Right lobe of liver (tissue), 6 donors: ENCODE results near the gene ITGA2. TPM values are rescaled to one million over a fixed set of nuclear protein-coding genes. Genes with fewer than 3 reads are reported as not detected.

Experiments used
- ATAC-seq, 4 donors: fragments of 200-7000 bp; cut with Tn5 transposase; one replicate each; pipeline ENCODE4 v1.9.1; 2020; ENCODE audit warnings: mild to moderate bottlenecking in 4 of 4, moderate library complexity in 4 of 4
- DNase-seq, 3 donors: peaks; one replicate each; pipeline ENCODE4 v3.0.0-alpha.2; 2020
- H3K27ac ChIP-seq, 3 donors: fragments of 200-600 bp; one replicate each; pipeline ENCODE4 v1.8.0; 2022
- H3K27me3 ChIP-seq, 2 donors: fragments of 200-600 bp; one replicate each; pipeline ENCODE4 v1.8.0; 2022
- H3K36me3 ChIP-seq, 4 donors: fragments of 200-600 bp; sonication (generic) in 1 of 4; one replicate each; pipeline versions ENCODE4 v1.5.1 to v1.8.0; 2017 to 2022; ENCODE audit warnings: control low read depth in 1 of 4
- H3K4me1 ChIP-seq, 4 donors: fragments of 200-600 bp; sonication (generic) in 1 of 4; one replicate each; pipeline versions ENCODE4 v1.5.1 to v1.8.0; 2017 to 2022; ENCODE audit warnings: control low read depth in 1 of 4
- H3K4me3 ChIP-seq, 3 donors: fragments of 200-600 bp; one replicate each; pipeline ENCODE4 v1.8.0; 2022
- H3K9me3 ChIP-seq, 4 donors: fragments of 200-600 bp; sonication (generic) in 1 of 4; one replicate each; pipeline versions ENCODE4 v1.5.1 to v1.8.0; 2017 to 2022; ENCODE audit warnings: control low read depth in 1 of 4
- POLR2A ChIP-seq: fragments of 450-650 bp; IDR thresholded peaks from one replicate; pipeline ENCODE4 v1.6.1; 2017; ENCODE audit warnings: antibody characterized with exemption, mild to moderate bottlenecking
- WGBS: methylation state at CpG from one replicate; pipeline ENCODE4 v1.1.6; 2018; ENCODE audit warnings: low coverage, low lambda C conversion rate; ENCODE audit not compliant: insufficient coverage; ENCODE audit errors: missing lambda C conversion rate; 5-methylcytosine and 5-hydroxymethylcytosine counted together
- intact Hi-C, 2 donors: fragments of 100-400 bp; cut with DNase I; formaldehyde crosslinking; loops; one replicate each; pipeline versions ENCODE4 v1.11.2 to v1.14.1; 2022
- total RNA-seq, 6 experiments: library from RNA; depleted of rRNA in 2 of 6; stranded (reverse); fragments of >200 nt in 2 of 6; fragmentation: NEBNext Ultra II Directional in 3 of 6; extraction: Animal tissue kit (Norgen Biotek cat#: 25700) in 3 of 6; gene quantifications; one replicate each; pipeline versions ENCODE4 v1.1.0 to v1.2.4, GENCODE V29; 2016 to 2023
- TF ChIP-seq, protein P1 (sequence below), 4 donors: fragments of 200-600 bp in 3 of 4; fragments of 450-650 bp in 1 of 4; IDR thresholded peaks; one replicate each; pipeline versions ENCODE4 v1.5.1 to v1.8.0; 2016 to 2022; ENCODE audit warnings: antibody characterized with exemption in 4 of 4, mild to moderate bottlenecking in 2 of 4
- donor health status: DM: no; HTN: yes; CAD: no.
- donor health status: DM: no; HTN: no; CAD: no.
- donor health status: DM: no; HTN: no; CAD: no.
- donor health status: DM: no; HTN: yes; CAD: no.
- donor health status: DM: no; HTN: yes; CAD: no.

ITGA2 gene
- total RNA-seq, 6 experiments from 2014 or later: 0.11 to 1.6 (median 0.40) TPM

GRCh38 chr5:53127107-53127506 lies 138.0 kb downstream of the ITGA2 start:
- DNase-seq (no peak), ATAC-seq (no peak)
- Histone ChIP-seq H3K4me1 (no peaks in the 10 kb centered on the region), H3K4me3 (no peak overlapping the region), H3K27ac (no peak overlapping the region), H3K27me3 (no peaks in the 10 kb centered on the region), H3K36me3 (no peaks in the 10 kb centered on the region), H3K9me3 (no peaks in the 10 kb centered on the region)
- 57% methylated on average over 1 of the region's 1 CpG for WGBS
- intact Hi-C loops: no loop called here
- TF ChIP-seq, protein P1, sequence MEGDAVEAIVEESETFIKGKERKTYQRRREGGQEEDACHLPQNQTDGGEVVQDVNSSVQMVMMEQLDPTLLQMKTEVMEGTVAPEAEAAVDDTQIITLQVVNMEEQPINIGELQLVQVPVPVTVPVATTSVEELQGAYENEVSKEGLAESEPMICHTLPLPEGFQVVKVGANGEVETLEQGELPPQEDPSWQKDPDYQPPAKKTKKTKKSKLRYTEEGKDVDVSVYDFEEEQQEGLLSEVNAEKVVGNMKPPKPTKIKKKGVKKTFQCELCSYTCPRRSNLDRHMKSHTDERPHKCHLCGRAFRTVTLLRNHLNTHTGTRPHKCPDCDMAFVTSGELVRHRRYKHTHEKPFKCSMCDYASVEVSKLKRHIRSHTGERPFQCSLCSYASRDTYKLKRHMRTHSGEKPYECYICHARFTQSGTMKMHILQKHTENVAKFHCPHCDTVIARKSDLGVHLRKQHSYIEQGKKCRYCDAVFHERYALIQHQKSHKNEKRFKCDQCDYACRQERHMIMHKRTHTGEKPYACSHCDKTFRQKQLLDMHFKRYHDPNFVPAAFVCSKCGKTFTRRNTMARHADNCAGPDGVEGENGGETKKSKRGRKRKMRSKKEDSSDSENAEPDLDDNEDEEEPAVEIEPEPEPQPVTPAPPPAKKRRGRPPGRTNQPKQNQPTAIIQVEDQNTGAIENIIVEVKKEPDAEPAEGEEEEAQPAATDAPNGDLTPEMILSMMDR (IDR thresholded peaks at IDR 0.05): no peak
- no peak for TF ChIP-seq POLR2A

GRCh38 chr5:53128481-53128880 lies 139.3 kb downstream of the ITGA2 start:
- H3K36me3 ChIP-seq: no peaks in the 10 kb centered on the region
- 50% methylated on average over 1 of the region's 1 CpG for WGBS
- H3K27ac ChIP-seq: no peak overlapping the region
- intact Hi-C loops: no loop called here
- no peaks in the 10 kb centered on the region for H3K27me3 ChIP-seq
- TF ChIP-seq POLR2A: no peak
- TF ChIP-seq, protein P1 (IDR thresholded peaks at IDR 0.05): no peak
- no peaks in the 10 kb centered on the region for H3K9me3 ChIP-seq
- DNase-seq (no peak), ATAC-seq (no peak)
- no peak overlapping the region for H3K4me3 ChIP-seq
- no peaks in the 10 kb centered on the region for H3K4me1 ChIP-seq

DNA sequence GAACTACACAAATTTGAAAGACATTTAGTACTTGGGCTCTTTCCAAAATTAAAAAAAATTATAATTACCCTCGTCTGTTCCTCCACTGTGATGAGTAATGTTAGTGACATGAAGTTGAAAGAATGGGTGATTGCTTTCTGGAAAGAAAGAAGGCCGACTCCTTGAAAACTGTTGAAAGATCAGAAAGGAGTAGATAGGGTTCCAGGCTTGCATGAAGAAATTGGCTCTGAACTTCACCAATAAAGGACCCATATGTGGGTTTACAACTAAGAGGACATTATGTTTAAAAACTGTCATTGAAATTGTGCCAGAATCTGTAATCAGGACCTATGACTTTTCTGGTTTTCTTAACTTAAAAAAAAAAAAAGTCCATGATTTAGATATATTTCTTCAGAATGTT lies 141.1 kb downstream of the ITGA2 start:
- 44% methylated on average over 2 of the region's 2 CpGs for whole genome bisulfite sequencing
- DNase-seq (no peak), ATAC-seq (no peak)
- H3K27ac ChIP-seq: no peak overlapping the region
- no peaks in the 10 kb centered on the region for H3K36me3 ChIP-seq
- no peak overlapping the region for H3K4me3 ChIP-seq
- H3K4me1 ChIP-seq: no peaks in the 10 kb centered on the region
- H3K9me3 ChIP-seq: no peaks in the 10 kb centered on the region
- intact Hi-C loops: no loop called here
- H3K27me3 ChIP-seq: no peaks in the 10 kb centered on the region
- TF ChIP-seq, protein P1 (IDR thresholded peaks at IDR 0.05): no peak
- no peak for TF ChIP-seq POLR2A

DNA sequence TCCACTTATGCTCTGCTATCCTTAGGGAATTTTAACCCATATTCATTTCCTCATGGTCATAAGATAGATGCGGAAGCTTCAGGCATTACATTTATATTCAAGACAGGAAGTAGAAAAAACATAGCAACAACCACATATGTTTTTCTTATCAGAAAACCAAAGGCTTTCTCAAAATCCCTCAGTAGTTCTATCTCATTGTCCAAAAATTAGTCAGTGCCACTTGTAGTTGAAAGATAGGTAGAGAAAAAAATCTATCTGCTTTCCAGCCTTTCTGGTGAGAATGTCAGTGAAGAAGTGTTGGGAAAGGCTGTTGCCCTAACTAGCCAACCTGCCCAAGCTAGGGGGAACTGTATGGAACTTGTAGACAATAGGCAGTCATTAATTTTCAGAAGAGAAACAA lies 143.9 kb downstream of the ITGA2 start:
- ATAC-seq: no peak
- Histone ChIP-seq H3K9me3 (no peaks in the 10 kb centered on the region), H3K36me3 (no peaks in the 10 kb centered on the region), H3K4me1 (no peaks in the 10 kb centered on the region), H3K27ac (no peak overlapping the region), H3K4me3 (no peak overlapping the region), H3K27me3 (no peaks in the 10 kb centered on the region)
- intact Hi-C loops: no loop called here
- WGBS: 82% methylated on average over 1 of the region's 1 CpG
- DNase-seq: no peak
- TF ChIP-seq POLR2A: no peak
- TF ChIP-seq, protein P1 (IDR thresholded peaks at IDR 0.05): no peak

Other genes starting within 250 kb of the ITGA2 start
- gene ITGA1, start 201.4 kb upstream of the ITGA2 start, total RNA-seq: 100 to 1,000 TPM in 1 of 6 experiments, 10 to 100 TPM in 5; 66.5 to 116 (median 82.1) TPM
- gene PELO, start 201.4 kb upstream of the ITGA2 start, total RNA-seq: 10 to 100 TPM; 14.6 to 24.6 (median 17.6) TPM
- 10 to 100 TPM; 34.8 to 65.0 (median 44.6) TPM for gene MOCS2, start 120.4 kb downstream of the ITGA2 start, total RNA-seq